SH-SY5Y (cell line): ENCODE results near the gene BAZ1A.

Source experiments
- GATA2 ChIP-seq: IDR thresholded peaks from 2 replicates; pipeline ENCODE4 v1.6.1; 2011; ENCODE audit warnings: mild to moderate bottlenecking, low read depth, low read length
- GATA3 ChIP-seq: IDR thresholded peaks from 2 replicates; pipeline ENCODE4 v1.6.1; 2011; ENCODE audit warnings: low read depth, mild to moderate bottlenecking, low read length, moderate library complexity

BAZ1A gene

DNA sequence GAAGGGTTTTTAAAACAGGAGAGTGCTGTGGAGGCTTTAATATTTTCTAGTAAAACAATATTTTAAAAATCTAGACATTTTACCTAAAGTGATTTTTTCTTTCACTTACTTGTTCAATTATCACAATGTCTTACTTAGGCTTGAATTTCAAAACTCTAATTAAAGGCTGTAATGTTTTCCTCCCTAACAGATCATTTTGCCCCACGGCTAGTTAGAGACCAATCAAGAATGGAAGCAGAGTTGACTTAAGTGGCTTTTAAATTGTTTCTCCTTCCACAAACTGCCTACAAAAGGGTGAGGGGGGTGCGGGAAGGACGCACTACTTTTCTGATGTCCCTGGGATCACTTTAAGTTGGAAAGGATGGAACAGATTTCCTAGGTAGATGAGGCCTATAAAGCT, 151.3 kb downstream of the BAZ1A start:
- TF ChIP-seq GATA2 (no peak), GATA3 (no peak)

DNA sequence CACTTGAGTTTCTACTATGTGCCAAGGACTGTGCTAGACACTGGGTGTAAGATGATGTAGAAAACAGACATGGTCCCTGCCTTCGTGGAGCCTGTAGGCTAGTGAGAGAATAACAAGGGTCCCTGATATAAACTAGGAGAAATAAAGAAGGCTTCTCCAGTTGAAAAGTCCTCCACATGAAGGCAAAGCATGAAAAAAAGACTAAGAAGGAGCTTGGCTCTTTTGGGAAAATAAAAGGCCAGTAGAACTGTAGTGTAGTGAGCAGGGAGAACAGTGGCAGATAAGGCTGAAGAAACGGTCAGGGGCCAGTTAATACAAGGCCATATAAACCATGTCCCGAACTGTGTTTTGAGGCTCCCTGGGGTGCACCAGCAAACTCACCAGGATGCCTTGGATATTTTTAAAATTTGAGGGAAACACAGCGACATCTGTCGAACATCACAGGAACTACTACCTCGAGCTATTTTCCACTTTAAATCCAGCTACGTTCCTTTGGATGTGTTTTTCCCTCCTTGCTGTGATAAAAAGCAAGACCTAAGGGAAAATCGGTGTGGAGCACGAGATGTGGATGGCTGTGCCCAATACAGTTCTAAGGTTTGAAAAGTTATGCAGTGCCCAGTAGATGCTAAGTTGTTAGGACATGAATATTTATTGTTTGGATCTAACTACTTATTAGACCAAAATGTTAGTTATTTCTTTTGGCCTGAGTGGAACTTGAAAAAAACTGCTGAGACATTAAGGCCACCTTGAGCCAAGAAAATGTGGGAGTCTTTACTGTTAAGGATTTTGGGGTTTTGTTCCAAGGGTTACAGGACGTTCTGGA, 152.2 kb downstream of the BAZ1A start:
- TF ChIP-seq GATA2: no peak
- no peak for TF ChIP-seq GATA3

DNA sequence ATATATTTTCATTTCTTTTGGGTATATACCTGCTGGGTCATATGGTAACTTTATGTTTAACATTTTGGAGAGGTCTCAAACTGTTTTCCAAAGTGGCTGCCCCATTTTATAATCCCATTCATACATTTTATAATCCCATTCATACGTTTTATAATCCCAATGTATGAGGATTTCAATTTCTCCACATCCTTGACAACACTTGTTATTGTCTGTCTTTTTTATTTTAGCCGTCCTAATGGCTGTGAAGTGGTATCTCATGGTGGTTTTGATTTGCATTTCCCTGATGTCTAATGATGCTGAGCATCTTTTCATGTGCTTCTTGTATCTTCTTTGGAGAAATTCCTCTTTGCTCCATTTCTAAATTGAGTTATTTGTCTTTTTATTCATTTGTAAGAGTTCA, 154.0 kb downstream of the BAZ1A start:
- TF ChIP-seq GATA3: no peak
- no peak for TF ChIP-seq GATA2

DNA sequence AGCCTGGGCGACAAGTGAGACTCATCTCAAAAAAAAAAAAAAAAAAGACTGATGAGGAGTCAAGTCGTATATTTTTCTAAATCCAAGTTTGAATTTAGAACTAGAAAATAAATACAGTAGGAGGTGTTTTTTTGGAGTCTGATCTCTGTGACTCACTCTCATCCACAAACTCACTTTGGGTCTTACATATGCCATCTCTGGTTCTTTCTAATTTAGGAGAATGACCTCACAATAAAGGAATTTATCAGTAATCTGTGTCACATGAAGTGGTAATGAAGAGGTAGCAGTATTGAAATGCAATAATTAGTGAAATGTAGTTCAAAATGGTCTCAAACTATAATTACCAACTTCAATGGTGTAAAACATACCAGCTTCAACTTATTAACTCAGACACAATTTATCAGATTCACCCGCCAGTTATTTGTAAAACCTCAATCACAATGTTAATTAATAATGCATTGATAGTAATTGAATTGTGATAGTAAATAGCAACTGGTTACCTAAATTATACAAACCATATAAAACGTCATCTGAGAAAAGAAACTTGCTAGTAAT, 156.3 kb downstream of the BAZ1A start:
- TF ChIP-seq GATA2 (no peak), GATA3 (no peak)

DNA sequence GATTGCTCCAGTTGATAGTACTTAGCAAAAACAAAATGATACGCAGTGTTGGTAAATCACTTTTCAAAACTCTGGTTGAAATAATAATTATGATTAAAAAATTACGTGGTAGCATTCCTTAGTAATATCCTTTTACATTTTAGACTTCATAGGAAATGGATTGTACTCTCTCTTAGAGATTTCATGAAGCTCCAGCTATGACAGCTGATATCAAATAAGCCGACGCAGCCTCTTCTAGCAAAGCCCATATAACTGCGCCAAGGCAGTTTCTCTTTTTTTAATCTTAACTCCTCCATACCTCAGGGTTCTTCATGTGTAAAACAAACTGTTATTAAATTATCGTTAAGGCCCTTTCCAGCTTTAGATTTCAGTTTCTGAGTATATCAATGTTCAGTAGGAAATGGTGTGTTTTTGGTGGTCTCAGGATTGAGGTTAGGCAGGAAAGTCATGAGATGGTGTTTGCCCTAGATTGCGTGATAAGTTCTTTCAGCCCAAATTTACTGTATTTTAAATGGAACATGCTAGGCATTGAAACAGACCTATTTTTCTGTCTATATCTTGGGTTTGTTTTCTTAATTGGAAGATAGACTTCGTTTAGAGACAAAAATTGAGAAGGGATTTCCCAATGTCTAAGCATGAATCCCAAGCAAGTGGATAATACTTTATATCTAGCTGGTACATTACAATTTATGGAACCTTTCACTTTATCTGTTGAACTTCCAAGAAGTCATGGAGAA, 159.9 kb downstream of the BAZ1A start:
- TF ChIP-seq GATA3: no peak
- TF ChIP-seq GATA2: no peak

DNA sequence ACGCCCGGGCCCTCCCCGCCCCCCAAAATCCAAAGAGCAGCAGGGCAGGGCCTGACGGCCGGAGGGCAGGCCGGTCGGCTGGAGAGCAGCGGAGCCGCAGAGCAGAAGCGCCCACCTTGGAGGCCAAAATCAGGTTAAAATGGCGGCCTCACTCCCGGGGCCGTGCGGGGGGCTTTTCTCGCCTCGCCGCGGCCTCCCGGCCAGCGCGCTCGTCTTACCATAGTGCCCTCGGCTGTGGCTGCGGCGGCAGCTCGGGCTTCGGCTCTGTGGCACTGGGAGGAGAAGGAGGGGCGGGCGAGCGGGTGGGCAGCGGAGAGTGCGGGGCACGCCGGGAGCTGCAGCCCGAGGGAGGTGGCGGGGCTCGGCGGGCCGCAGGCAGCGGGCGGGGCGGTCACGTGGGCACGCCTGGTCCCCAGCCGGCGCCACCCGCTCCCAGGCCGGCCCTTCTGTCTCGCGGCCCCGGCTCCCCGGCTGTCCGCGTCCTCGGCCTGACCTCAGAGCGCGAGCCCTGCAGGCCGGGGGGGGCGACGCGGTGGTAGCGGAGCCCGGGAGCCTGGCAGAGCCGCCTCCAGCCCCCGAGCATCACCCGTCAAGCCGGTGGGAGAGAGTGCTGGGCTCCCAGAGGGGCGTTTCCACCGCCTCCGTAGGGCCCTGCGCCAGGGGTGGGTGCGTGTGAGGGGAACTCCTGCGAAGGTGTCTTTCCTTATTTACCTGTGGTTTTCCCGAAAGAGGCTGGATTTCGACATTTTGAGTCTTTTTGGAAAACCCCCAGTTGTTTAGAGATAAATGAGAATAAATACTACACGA, 160.6 kb downstream of the BAZ1A start, which contains the start of gene CFL2:
Gene CFL2, minus strand, starts transcription at position 274 of the 807 bp plus-strand sequence. Its CDS starts 53 bp downstream, at position 221.
- TF ChIP-seq GATA3 (no peak), GATA2 (no peak; the same call in 1 of the 2 replicates)

DNA sequence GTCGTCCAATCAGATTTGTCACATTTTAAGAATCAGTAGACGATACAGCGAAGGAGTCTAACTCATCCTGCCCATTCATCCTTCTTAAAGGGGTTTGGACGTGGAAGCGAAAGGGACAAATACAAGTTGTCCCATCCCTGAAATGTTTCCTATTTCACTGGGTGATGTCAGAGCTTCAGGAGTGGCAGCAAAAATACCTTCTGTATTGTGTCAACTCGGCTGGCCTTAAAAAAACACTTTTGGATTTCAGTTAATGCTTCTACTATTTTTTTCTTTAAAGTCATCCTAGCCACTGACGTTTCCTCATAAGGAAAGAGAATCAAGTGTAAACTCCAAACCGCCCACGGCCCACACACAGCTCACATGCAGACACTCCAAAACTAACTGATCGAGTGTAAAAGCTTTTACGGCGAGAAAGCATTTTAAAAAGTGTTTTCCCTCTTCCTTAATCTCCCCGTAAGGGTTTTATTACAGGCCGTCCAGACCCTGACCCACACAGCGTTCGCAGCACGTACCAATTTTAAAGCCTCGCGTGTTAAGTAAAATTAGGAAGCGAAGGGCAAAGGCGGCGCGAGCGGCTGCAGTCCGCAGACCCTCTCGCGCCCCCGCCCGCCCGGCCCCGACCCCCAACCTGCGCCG, 161.4 kb downstream of the BAZ1A start:
- TF ChIP-seq GATA2 (no peak), GATA3 (no peak)

DNA sequence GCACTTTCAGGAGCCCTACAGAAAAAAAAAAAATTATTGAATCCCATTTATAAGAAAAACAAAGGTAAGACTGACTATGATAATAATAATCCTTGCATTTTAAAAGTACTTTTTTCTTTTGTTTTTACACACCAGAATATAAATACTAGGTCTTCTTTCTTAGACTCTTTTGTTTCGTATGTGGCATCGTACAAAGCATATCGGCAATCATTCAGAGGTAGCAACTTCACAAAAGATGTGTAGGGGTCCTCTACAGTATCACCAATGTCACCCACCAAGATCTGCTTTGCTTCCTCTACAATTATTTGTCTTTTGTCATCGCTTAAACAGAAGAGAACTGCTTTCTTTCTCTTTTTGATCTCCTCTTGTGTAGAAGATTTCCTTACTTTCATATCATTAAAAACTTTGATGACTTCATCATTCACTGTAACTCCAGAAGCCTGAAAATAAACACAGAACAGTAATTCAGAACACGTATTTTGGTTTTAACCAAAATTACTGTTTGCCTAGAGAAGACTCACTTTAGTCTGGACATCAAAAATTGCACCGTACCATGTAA, 162.0 kb downstream of the BAZ1A start:
- TF ChIP-seq GATA3 (no peak), GATA2 (no peak)

DNA sequence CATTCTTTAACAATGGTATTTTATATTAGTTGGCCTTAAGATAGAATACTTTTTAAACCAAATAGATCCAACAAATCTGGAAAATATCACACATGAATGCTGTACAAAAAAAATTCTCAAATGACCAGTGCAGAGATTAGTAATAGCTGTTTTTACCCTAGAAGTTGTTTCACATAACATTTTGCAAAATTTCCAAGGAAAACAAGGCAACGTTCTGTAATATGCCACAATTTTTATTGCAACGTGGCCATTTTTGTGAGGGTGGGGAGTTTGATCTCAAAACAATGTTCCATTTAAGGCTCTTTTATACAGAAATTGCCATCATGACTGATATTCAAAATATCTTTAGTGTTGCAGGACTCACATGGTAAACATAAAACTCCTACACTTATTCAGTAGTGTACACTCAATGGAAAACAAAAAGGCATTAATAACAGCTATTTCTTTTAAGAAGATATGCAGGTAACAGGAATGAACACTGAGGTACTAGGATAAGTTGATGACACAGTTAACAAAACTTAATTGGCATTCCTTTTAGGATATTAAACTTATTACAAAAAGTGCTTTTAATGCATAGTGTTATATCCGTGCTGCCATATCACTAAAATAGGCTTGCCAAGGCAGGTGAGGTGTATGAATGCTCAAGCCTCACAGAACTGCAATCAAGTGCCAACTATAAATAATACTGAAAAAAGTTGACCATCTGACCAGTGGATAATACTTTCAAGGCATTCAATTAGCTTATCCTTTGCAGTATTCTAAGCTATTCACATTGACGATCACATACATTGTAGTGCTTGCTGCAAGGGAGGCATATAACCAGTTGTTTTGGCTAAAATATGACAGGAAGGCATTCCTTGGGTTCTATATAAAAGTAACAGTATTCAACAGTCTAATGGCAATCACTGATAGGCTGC, 163.1 kb downstream of the BAZ1A start:
- TF ChIP-seq GATA3 (no peak), GATA2 (no peak)

DNA sequence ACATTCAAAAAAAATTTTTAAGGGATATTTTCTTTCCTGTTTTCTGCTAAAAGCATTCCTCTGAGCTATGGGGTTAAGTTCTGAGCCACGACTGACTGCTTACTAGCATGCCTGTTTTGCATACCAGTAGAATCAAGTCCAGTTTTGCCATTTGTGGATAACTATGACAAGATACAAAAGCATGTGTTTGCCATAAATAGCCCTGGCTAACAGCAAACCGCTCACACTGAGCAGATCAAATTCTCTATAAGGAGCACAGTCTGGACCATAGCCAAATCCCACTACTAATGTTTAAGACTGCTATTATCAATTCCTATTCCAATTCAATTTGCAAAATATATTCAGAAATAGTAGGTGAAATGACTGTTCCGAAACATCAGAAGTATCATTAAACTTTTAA, 164.0 kb downstream of the BAZ1A start:
- no peak for TF ChIP-seq GATA2
- TF ChIP-seq GATA3: no peak

DNA sequence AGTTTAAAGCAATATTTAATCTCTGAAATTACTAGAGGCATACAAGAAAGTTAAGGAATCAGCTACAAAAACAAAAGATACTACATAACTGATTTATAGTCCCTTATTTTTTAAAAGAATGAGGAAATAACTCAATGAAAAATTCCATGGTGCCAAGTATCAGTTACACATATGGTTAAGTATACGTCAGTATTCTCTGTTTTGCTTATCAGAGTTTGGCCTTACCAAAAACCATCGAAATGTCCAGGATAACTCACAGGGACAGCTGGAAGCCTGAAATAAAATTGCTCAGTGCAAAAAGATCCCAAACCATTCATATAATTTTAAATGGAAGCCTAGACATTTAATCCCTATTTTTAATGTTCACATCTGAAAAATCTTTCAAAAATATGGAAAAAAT, 164.4 kb downstream of the BAZ1A start:
- TF ChIP-seq GATA2 (no peak), GATA3 (no peak)

DNA sequence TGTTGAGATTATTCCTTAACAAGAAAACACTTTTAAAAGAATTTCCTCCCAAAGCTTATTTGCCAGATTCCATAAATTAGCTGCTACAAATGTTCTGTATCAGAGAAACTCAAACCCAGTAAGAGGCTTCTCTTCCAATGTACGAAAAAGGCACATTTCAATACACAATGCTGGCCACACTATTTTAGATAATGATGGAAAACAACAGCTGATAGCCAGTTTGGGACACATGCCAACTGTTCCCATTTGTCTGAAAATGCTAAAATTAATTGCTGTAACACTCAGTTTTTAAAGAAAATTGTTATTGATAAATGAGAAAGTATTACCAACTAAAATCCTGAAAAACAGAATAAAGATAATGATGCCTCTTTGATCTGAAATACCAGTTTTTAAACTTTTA, 165.2 kb downstream of the BAZ1A start:
- no peak for TF ChIP-seq GATA3
- TF ChIP-seq GATA2: no peak

DNA sequence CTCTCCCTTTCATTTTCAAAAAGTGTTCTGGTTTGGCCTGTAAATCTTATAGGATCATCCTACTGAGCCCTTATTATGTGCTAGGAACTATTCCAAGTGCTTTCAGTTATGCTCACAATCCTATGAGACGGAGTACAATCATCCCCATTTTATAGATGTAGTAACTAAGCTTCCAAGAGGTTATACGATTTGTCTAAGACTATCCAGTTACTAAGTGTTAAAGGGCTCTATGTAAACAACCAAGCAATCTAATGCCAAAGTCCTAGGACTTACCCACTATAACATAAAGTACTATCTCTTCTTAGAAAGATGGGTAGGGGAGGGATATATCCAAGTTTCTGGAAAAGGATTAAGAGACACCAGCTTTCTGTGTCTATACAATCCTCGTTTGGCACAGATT, 167.4 kb downstream of the BAZ1A start:
- TF ChIP-seq GATA2 (no peak), GATA3 (no peak)
